Memory B cell (primary cell): Measurements from ENCODE around the gene SLC6A4.

Experiments
- ATAC-seq: fragments of 150-1000 bp; cut with Tn5 transposase; 2 replicates; pipeline ENCODE4 v1.10.0; 2021; ENCODE audit warnings: low read depth, mild to moderate bottlenecking, moderate library complexity
- DNase-seq, 2 donors: peaks; one replicate each; pipeline ENCODE4 v3.0.0; 2022; ENCODE audit warnings: low spot score in 2 of 2
- H3K27ac Mint-ChIP-seq: one replicate; pipeline ENCODE4 v1.8.0; 2022; ENCODE audit warnings: mild to moderate bottlenecking, moderate library complexity, mixed read lengths
- H3K27me3 Mint-ChIP-seq: one replicate; pipeline ENCODE4 v1.8.0; 2022; ENCODE audit warnings: mixed read lengths
- H3K36me3 Mint-ChIP-seq: one replicate; pipeline ENCODE4 v1.8.0; 2022; ENCODE audit warnings: mild to moderate bottlenecking, mixed read lengths
- H3K4me1 Mint-ChIP-seq: one replicate; pipeline ENCODE4 v1.8.0; 2022; ENCODE audit warnings: mixed read lengths
- H3K4me3 Mint-ChIP-seq: one replicate; pipeline ENCODE4 v1.8.0; 2022; ENCODE audit warnings: mild to moderate bottlenecking, moderate library complexity, mixed read lengths
- H3K9me3 Mint-ChIP-seq: one replicate; pipeline ENCODE4 v1.8.0; 2022; ENCODE audit warnings: mixed read lengths

Gene SLC6A4

GRCh38 chr17:30199600-30199999 is 35.9 kb downstream of the SLC6A4 start:
- DNase-seq (no peak), ATAC-seq (no peak)
- H3K27me3 Mint-ChIP-seq = peaks cover 14% of the 10 kb centered on the region
- H3K4me1 Mint-ChIP-seq = no peaks in the 10 kb centered on the region
- no peak overlapping the region for H3K4me3 Mint-ChIP-seq
- no peaks in the 10 kb centered on the region for H3K36me3 Mint-ChIP-seq
- H3K27ac Mint-ChIP-seq = no peak overlapping the region
- H3K9me3 Mint-ChIP-seq = no peaks in the 10 kb centered on the region

- Mint-ChIP-seq H3K27ac (no peak overlapping the region), H3K27me3 (peaks cover 11% of the 10 kb centered on the region), H3K4me3 (no peak overlapping the region), H3K36me3 (no peaks in the 10 kb centered on the region), H3K4me1 (no peaks in the 10 kb centered on the region), H3K9me3 (no peaks in the 10 kb centered on the region)
- DNase-seq = no peak
- ATAC-seq = no peak
Observed at GRCh38 chr17:30197416-30197815, 38.1 kb downstream of the SLC6A4 start.

DNA sequence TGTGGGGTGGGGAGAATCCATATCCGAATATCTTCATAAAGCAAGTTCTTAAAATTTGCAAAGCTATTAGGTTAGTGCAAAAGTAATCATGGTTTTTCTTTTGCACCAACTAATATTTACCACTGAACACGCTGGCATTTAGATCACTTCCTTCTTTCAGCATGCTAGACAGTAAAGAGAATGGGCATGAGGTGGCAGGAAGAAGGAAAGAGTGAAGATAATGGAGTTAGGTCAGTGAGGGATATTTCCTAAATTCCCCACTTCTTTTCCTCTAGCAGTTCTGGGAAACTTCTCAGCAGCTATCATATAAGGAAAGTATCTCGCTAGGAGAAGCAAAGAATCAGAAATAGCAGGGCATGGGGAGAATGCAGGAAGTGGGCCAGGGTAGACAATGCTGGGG is 39.0 kb downstream of the SLC6A4 start:
- H3K27me3 Mint-ChIP-seq = peaks cover 12% of the 10 kb centered on the region
- no peak for DNase-seq
- H3K4me3 Mint-ChIP-seq = no peak overlapping the region
- ATAC-seq = no peak
- no peaks in the 10 kb centered on the region for H3K9me3 Mint-ChIP-seq
- no peak overlapping the region for H3K27ac Mint-ChIP-seq
- no peaks in the 10 kb centered on the region for H3K36me3 Mint-ChIP-seq
- H3K4me1 Mint-ChIP-seq = no peaks in the 10 kb centered on the region

DNA sequence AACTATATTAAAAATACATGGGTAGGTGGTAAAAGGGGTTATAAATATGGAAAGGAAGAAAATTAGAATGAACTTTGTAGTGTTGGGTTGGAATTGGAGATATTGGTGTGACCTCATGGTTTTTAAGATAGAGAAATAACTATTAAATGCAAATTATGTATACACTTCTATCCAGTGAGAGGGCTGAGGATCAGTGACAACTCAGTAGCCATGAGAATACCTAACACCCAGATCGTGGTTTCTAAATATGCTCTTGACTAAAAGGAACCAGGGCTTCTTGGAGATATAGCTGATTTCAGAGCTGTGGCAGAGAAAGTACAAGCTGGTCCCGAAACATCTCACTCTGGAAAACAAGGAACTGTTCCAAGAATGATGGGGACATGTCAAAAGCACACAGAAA is 44.4 kb downstream of the SLC6A4 start:
- DNase-seq = no peak
- no peaks in the 10 kb centered on the region for H3K4me1 Mint-ChIP-seq
- H3K27ac Mint-ChIP-seq = no peak overlapping the region
- no peaks in the 10 kb centered on the region for H3K9me3 Mint-ChIP-seq
- no peak overlapping the region for H3K4me3 Mint-ChIP-seq
- no peak for ATAC-seq
- H3K36me3 Mint-ChIP-seq = no peaks in the 10 kb centered on the region
- H3K27me3 Mint-ChIP-seq = peaks cover 3% of the 10 kb centered on the region

- Mint-ChIP-seq H3K36me3 (peaks cover 11% of the 10 kb centered on the region), H3K4me1 (no peaks in the 10 kb centered on the region), H3K4me3 (no peak overlapping the region), H3K9me3 (no peaks in the 10 kb centered on the region), H3K27me3 (peaks cover 3% of the 10 kb centered on the region), H3K27ac (peak overlapping the region; percentile 48)
- DNase-seq = no peak
- no peak for ATAC-seq
Observed at GRCh38 chr17:30188211-30188939, 47.1 kb downstream of the SLC6A4 start.

- Mint-ChIP-seq H3K36me3 (peaks cover 15% of the 10 kb centered on the region), H3K27me3 (peaks cover 3% of the 10 kb centered on the region), H3K27ac (peak overlapping the region; percentile 12), H3K4me1 (no peaks in the 10 kb centered on the region), H3K4me3 (no peak overlapping the region), H3K9me3 (no peaks in the 10 kb centered on the region)
- ATAC-seq = no peak
- no peak for DNase-seq
Observed at GRCh38 chr17:30187573-30187972, 47.9 kb downstream of the SLC6A4 start.

DNA sequence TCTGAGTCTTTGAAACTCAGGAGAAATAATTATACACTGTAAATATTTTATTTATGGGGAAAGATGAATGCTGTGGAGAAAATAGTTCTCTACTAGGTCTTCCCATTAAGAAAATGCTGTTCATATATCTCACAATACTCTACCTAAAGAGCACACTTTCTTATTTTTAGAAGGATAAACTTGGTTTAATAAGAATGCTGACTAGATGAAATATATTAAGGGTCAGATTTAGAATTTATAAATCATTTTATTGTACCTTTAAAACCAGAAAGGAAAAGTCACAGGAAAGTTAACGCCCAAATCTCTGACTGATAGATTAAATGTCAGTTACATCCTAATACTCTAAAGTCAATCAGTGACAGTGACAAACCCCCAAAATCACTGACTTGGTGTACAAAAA is 48.7 kb downstream of the SLC6A4 start:
- no peaks in the 10 kb centered on the region for H3K27me3 Mint-ChIP-seq
- DNase-seq (no peak), ATAC-seq (no peak)
- H3K27ac Mint-ChIP-seq = peak overlapping the region; percentile 12
- H3K4me3 Mint-ChIP-seq = no peak overlapping the region
- H3K36me3 Mint-ChIP-seq = peaks cover 15% of the 10 kb centered on the region
- H3K4me1 Mint-ChIP-seq = no peaks in the 10 kb centered on the region
- no peaks in the 10 kb centered on the region for H3K9me3 Mint-ChIP-seq

GRCh38 chr17:30176855-30177254 is 58.6 kb downstream of the SLC6A4 start:
- no peaks in the 10 kb centered on the region for H3K27me3 Mint-ChIP-seq
- no peaks in the 10 kb centered on the region for H3K9me3 Mint-ChIP-seq
- peaks cover 3% of the 10 kb centered on the region for H3K4me1 Mint-ChIP-seq
- peaks cover 27% of the 10 kb centered on the region for H3K36me3 Mint-ChIP-seq
- no peak overlapping the region for H3K27ac Mint-ChIP-seq
- DNase-seq (no peak), ATAC-seq (no peak)
- H3K4me3 Mint-ChIP-seq = no peak overlapping the region

DNA sequence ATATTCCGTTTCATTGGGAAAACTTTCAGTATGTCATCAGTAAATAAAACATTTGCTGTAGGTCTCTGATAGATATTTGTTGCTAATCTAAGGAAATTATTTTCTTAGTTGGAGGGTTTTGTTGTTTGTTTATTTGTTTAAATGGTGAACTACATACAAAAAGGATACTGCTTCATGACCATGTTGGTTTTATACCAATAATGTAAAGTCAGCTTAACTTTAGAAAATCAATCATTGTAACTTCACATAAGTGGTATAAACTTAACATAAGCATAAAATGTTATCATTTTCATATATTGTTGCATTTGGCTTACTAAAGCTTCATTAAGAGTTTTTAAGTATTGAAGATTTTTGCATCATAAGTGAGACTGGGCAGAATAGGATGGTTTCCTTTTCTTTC is 60.9 kb downstream of the SLC6A4 start:
- Mint-ChIP-seq H3K4me1 (peaks cover 7% of the 10 kb centered on the region), H3K27me3 (no peaks in the 10 kb centered on the region), H3K4me3 (no peak overlapping the region), H3K9me3 (peaks cover 3% of the 10 kb centered on the region), H3K27ac (no peak overlapping the region), H3K36me3 (peaks cover 26% of the 10 kb centered on the region)
- DNase-seq (no peak), ATAC-seq (no peak)

GRCh38 chr17:30173649-30174048 is 61.8 kb downstream of the SLC6A4 start:
- Mint-ChIP-seq H3K9me3 (peaks cover 3% of the 10 kb centered on the region), H3K4me1 (peaks cover 7% of the 10 kb centered on the region), H3K27me3 (no peaks in the 10 kb centered on the region), H3K36me3 (peaks cover 24% of the 10 kb centered on the region), H3K4me3 (no peak overlapping the region), H3K27ac (no peak overlapping the region)
- ATAC-seq (no peak), DNase-seq (no peak)

DNA sequence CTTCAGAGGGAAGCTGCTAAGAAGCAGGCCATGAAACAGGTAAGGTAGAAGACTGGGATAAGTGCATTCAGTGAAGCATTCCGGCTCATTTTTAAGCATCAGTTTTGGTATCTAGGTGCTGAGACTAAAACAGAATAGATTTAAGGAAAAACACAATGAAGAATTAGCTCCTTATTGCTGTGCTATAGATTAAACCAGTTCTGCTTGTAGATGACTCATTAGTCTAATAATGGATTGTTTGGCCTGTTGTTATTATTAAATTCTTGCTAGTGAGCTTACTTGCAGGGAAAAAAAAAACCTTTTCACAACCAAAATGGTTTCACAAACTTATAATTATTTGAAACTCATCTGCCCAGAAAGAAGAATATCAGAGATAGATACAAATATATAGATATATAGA is 62.9 kb downstream of the SLC6A4 start:
- peaks cover 3% of the 10 kb centered on the region for H3K9me3 Mint-ChIP-seq
- ATAC-seq (no peak), DNase-seq (no peak)
- no peak overlapping the region for H3K4me3 Mint-ChIP-seq
- H3K36me3 Mint-ChIP-seq = peaks cover 24% of the 10 kb centered on the region
- no peak overlapping the region for H3K27ac Mint-ChIP-seq
- peaks cover 7% of the 10 kb centered on the region for H3K4me1 Mint-ChIP-seq
- no peaks in the 10 kb centered on the region for H3K27me3 Mint-ChIP-seq

GRCh38 chr17:30170415-30170987 is 65.0 kb downstream of the SLC6A4 start:
- peaks cover 17% of the 10 kb centered on the region for H3K4me1 Mint-ChIP-seq
- H3K27ac Mint-ChIP-seq = no peak overlapping the region
- ATAC-seq (no peak), DNase-seq (no peak)
- peaks cover 20% of the 10 kb centered on the region for H3K36me3 Mint-ChIP-seq
- no peaks in the 10 kb centered on the region for H3K27me3 Mint-ChIP-seq
- H3K9me3 Mint-ChIP-seq = peaks cover 3% of the 10 kb centered on the region
- H3K4me3 Mint-ChIP-seq = no peak overlapping the region

DNA sequence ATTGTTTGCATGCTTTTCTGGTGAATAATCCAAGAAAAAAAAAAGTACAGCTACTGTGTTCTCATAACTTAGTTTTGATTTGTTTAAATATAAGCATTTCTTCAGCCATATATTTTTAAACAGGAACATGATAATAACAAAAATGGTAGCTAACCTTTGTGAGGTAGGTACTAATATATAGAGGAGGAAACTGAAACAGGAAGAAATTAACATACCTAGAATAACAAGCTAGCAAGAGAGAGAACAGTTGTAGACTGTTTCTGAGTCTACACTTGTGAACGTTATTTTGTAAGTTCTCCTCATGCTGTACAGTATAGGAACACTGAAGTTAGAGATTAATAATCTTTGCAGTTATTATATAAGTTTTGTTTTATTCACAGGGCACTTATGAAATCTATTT is 69.5 kb downstream of the SLC6A4 start:
- Mint-ChIP-seq H3K27ac (peak overlapping the region; percentile 41), H3K4me3 (peak overlapping the region; percentile 39), H3K9me3 (peaks cover 3% of the 10 kb centered on the region), H3K4me1 (peaks cover 18% of the 10 kb centered on the region), H3K27me3 (no peaks in the 10 kb centered on the region), H3K36me3 (peaks cover 19% of the 10 kb centered on the region)
- ATAC-seq = peak; percentile 73
- DNase-seq = no peak

DNA sequence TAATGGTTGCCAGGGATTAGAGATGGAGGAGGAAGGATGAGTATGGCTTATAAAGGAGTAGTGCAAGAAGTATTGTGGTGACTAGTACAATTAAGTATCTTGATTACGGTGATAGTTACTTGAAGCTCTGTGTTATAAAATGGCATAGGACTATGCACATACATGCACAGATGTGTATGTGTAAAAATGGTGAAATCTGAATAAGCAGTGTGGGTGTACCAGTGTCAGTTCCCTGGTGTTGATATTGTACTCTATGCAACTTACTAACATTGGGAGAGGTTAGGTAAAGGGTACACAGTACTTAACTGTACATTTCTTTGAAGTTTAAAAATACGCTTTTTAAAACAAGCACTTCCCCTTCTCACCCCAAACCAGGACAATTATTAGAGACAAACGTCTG is 70.3 kb downstream of the SLC6A4 start:
- Mint-ChIP-seq H3K27ac (peak overlapping the region; percentile 41), H3K27me3 (no peaks in the 10 kb centered on the region), H3K36me3 (peaks cover 23% of the 10 kb centered on the region), H3K4me3 (peak overlapping the region; percentile 6), H3K9me3 (peaks cover 3% of the 10 kb centered on the region), H3K4me1 (peaks cover 20% of the 10 kb centered on the region)
- ATAC-seq (no peak), DNase-seq (no peak)

DNA sequence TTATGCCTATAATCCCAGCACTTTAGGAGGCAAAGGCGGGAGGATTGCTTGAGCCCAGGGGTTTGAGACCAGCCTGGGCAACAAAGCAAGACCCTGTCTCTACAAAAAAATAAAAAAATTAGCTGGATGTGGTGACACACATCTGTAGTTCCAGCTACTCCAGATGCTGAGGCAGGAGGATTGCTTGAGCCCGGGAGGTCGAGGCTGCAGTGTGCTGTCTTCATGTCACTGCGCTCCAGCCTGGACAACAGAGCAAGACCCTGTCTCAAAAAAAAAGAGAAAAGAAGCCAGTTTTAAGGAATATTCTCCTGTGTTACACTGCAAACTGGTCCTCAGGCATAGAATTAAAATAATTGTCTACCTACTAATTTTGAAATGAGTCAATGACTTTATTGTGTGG is 71.0 kb downstream of the SLC6A4 start:
- peaks cover 29% of the 10 kb centered on the region for H3K36me3 Mint-ChIP-seq
- peaks cover 7% of the 10 kb centered on the region for H3K9me3 Mint-ChIP-seq
- no peaks in the 10 kb centered on the region for H3K27me3 Mint-ChIP-seq
- DNase-seq (no peak), ATAC-seq (no peak)
- H3K4me3 Mint-ChIP-seq = no peak overlapping the region
- H3K27ac Mint-ChIP-seq = no peak overlapping the region
- peaks cover 20% of the 10 kb centered on the region for H3K4me1 Mint-ChIP-seq
